ENCODE results near the gene LPIN1. TPM values are rescaled to one million over a fixed set of nuclear protein-coding genes. Genes with fewer than 3 reads are reported as not detected.
"Not testable (repeated sequence)": the region's sequence is repeated elsewhere in the genome, so short reads cannot be mapped to it uniquely, and the experiment has no call there.

The LPIN1 gene
- total RNA-seq, 1 experiment from 2014 or later: 38.5 TPM

DNA sequence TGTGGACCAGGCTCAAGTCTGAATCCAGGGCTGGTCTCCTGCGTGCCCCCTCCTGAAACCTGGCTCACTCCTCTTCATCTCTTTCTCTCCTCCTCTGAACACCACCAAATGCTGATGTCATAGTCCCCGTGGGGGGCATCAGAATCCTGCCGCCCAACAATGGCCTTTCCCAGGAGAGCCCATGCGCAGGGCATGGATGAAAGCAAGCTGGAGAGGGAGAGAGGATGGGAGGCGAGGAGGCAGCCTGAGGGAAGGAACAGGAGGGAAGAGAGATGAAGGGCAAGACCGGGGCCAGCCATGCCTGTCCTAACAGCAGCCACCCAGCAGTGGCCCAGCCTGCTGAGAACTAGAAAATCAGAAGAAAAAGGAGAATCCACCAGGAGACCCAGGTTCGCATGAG is 22.3 kb upstream of the LPIN1 start:
- Histone ChIP-seq H3K27ac (ENCODE audit: low read depth, low read length, poor library complexity, severe bottlenecking) (no peak overlapping the region), H3K27me3 (replicated peaks; ENCODE audit: insufficient read depth, low read depth, low read length, poor library complexity) (peaks cover 4% of the 10 kb centered on the region), H3K4me1 (ENCODE audit: insufficient read depth, low read length, poor library complexity, severe bottlenecking) (no peaks in the 10 kb centered on the region), H3K9me3 (ENCODE audit: low read depth, low read length, poor library complexity, severe bottlenecking) (no peaks in the 10 kb centered on the region), H3K4me3 (ENCODE audit: low read depth, low read length, poor library complexity, severe bottlenecking) (no peak overlapping the region), H3K36me3 (ENCODE audit: insufficient read depth, low read length, poor library complexity, severe bottlenecking) (no peaks in the 10 kb centered on the region)
- no TSS peak for BruUV-seq (replicated peaks)
- no peak for TF ChIP-seq EZH2 (IDR thresholded peaks at IDR 0.05; ENCODE audit: borderline replicate concordance, low read depth, low read length, poor library complexity, severe bottlenecking)
- TF ChIP-seq, protein P1, sequence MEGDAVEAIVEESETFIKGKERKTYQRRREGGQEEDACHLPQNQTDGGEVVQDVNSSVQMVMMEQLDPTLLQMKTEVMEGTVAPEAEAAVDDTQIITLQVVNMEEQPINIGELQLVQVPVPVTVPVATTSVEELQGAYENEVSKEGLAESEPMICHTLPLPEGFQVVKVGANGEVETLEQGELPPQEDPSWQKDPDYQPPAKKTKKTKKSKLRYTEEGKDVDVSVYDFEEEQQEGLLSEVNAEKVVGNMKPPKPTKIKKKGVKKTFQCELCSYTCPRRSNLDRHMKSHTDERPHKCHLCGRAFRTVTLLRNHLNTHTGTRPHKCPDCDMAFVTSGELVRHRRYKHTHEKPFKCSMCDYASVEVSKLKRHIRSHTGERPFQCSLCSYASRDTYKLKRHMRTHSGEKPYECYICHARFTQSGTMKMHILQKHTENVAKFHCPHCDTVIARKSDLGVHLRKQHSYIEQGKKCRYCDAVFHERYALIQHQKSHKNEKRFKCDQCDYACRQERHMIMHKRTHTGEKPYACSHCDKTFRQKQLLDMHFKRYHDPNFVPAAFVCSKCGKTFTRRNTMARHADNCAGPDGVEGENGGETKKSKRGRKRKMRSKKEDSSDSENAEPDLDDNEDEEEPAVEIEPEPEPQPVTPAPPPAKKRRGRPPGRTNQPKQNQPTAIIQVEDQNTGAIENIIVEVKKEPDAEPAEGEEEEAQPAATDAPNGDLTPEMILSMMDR (conservative IDR thresholded peaks at IDR 0.05; ENCODE audit: low read depth, low read length): no peak
- POLR2A ChIA-PET (ENCODE audit: low non-redundant PET): no interaction called here
- CTCF ChIA-PET: no interaction called here
- intact Hi-C loops (cut with micrococcal nuclease; ENCODE audit: unreplicated experiment): no loop called here
- DNase-seq (ENCODE audit: low spot score): no peak

DNA sequence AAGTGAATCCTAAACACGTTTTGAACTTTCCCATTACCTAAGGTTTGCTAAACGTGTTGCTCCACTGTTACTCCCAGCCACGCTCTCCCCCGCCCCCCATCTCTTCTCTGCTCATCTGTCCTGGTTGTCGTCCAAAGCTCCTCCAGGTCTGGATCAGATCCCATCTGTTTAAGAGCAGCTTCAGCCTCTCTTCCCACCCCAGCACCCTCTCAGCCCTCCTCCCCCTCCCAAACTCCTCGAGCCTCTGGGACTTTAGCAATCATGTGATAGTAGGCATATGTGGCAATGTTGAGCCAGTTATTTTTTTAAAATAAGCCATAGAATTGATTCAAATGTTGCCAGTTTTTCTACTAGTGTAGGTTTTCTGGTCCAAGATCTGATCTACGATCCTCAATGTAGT is 20.0 kb upstream of the LPIN1 start:
- POLR2A ChIA-PET (ENCODE audit: low non-redundant PET): interaction anchor here (0.7 kb wide), 1 partner anchor 188 kb away, joined by 3 read pairs; no protein-coding TSS in a partner anchor
- H3K27me3 ChIP-seq (replicated peaks; ENCODE audit: insufficient read depth, low read depth, low read length, poor library complexity): no peaks in the 10 kb centered on the region

DNA sequence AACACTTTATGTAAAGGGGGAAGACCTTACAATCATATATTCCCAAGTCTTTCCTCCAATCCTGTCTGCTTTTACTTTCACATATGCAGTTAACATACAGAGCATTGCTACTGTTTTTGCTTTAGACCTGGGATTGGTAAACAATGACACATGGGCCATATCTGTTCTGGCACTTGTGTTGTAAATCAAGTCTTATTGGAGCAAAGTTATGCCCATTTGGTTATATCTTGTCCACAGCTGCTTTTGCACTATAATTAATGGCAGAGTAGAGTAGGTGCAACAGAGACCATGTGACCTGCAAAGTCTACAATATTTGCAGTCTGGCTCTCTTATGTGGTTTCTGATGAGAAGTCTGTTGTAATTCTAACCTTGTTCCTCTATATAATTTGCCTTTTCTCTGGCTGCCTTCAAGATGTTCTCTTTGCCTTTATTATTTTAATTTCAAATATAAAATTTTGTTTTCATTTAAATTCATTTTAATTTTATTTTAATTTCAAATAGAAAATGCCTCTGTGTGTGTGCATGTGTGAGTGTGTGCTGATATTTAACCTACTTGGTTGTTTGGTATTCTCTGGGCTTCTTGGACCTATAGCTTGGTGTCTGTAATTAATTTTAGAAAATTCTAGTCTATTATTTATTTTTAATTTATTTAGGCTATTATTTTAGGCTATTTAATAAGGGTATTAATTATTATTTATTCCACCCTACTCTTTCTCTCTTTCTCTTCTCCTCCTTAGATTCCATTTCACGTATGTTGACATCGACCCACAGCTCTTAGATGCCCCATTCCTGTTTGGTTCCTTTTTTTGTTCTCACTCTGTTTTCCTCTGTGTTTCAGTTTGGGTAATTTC is 16.8 kb upstream of the LPIN1 start:
- POLR2A ChIA-PET (ENCODE audit: low non-redundant PET): no interaction called here
- no peak for DNase-seq (ENCODE audit: low spot score)
- TF ChIP-seq, protein P1 (conservative IDR thresholded peaks at IDR 0.05; ENCODE audit: low read depth, low read length): no peak
- TF ChIP-seq EZH2 (IDR thresholded peaks at IDR 0.05; ENCODE audit: borderline replicate concordance, low read depth, low read length, poor library complexity, severe bottlenecking): no peak
- no TSS peak for BruUV-seq (replicated peaks)
- intact Hi-C loops (cut with micrococcal nuclease; ENCODE audit: unreplicated experiment): no loop called here
- H3K4me3 ChIP-seq (ENCODE audit: low read depth, low read length, poor library complexity, severe bottlenecking): no peak overlapping the region
- no peaks in the 10 kb centered on the region for H3K27me3 ChIP-seq (replicated peaks; ENCODE audit: insufficient read depth, low read depth, low read length, poor library complexity)
- no peak overlapping the region for H3K27ac ChIP-seq (ENCODE audit: low read depth, low read length, poor library complexity, severe bottlenecking)
- no peaks in the 10 kb centered on the region for H3K9me3 ChIP-seq (ENCODE audit: low read depth, low read length, poor library complexity, severe bottlenecking)
- no peaks in the 10 kb centered on the region for H3K4me1 ChIP-seq (ENCODE audit: insufficient read depth, low read length, poor library complexity, severe bottlenecking)
- no peaks in the 10 kb centered on the region for H3K36me3 ChIP-seq (ENCODE audit: insufficient read depth, low read length, poor library complexity, severe bottlenecking)
- CTCF ChIA-PET: no interaction called here

More for the DNA sequence above, 20.0 kb upstream of the LPIN1 start:
- BruUV-seq (replicated peaks): no TSS peak
- CTCF ChIA-PET: interaction anchor here (0.6 kb wide), 1 partner anchor 593 kb away, joined by 5 read pairs; a partner anchor contains a TSS
- H3K36me3 ChIP-seq (ENCODE audit: insufficient read depth, low read length, poor library complexity, severe bottlenecking): no peaks in the 10 kb centered on the region
- H3K9me3 ChIP-seq (ENCODE audit: low read depth, low read length, poor library complexity, severe bottlenecking): no peaks in the 10 kb centered on the region
- H3K4me3 ChIP-seq (ENCODE audit: low read depth, low read length, poor library complexity, severe bottlenecking): no peak overlapping the region
- no peak overlapping the region for H3K27ac ChIP-seq (ENCODE audit: low read depth, low read length, poor library complexity, severe bottlenecking)
- no peak for DNase-seq (ENCODE audit: low spot score)
- H3K4me1 ChIP-seq (ENCODE audit: insufficient read depth, low read length, poor library complexity, severe bottlenecking): no peaks in the 10 kb centered on the region
- intact Hi-C loops (cut with micrococcal nuclease; ENCODE audit: unreplicated experiment): no loop called here
- no peak for TF ChIP-seq EZH2 (IDR thresholded peaks at IDR 0.05; ENCODE audit: borderline replicate concordance, low read depth, low read length, poor library complexity, severe bottlenecking)
- TF ChIP-seq, protein P1 (conservative IDR thresholded peaks at IDR 0.05; ENCODE audit: low read depth, low read length): no peak

DNA sequence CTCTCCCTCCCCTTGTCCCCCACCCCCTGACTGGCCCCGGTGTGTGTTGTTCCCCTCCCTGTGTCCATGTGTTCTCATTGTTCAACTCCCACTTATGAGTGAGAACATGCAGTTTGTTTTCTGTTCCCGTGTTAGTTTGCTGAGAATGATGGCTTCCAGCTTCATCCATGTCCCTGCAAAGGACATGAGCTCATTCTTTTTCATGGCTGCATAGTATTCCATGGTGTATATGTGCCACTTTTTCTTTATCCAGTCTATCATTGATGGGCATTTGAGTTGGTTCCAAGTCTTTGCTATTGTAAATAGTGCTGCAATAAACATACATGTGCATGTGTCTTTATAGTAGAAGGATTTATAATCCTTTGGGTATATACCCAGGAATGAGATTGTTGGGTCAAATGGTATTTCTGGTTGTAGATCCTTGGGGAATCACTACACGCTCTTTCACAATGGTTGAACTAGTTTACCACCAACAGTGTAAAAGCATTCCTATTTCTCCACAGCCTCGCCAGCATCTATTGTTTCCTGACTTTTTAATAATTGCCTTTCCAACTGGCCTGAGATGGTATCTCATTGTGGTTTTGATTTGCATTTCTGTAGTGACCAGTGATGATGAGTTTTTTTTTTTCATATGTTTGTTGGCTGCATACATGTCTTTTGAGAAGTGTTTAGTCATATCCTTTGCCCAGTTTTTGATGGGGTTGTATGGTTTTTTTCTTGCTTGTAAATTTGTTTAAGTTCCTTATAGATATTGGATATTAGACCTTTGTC is 15.0 kb upstream of the LPIN1 start:
- H3K27me3 ChIP-seq (replicated peaks; ENCODE audit: insufficient read depth, low read depth, low read length, poor library complexity); POLR2A ChIA-PET (ENCODE audit: low non-redundant PET); H3K9me3 ChIP-seq (ENCODE audit: low read depth, low read length, poor library complexity, severe bottlenecking); intact Hi-C loops (cut with micrococcal nuclease; ENCODE audit: unreplicated experiment); H3K4me1 ChIP-seq (ENCODE audit: insufficient read depth, low read length, poor library complexity, severe bottlenecking); H3K4me3 ChIP-seq (ENCODE audit: low read depth, low read length, poor library complexity, severe bottlenecking); H3K36me3 ChIP-seq (ENCODE audit: insufficient read depth, low read length, poor library complexity, severe bottlenecking); H3K27ac ChIP-seq (ENCODE audit: low read depth, low read length, poor library complexity, severe bottlenecking); DNase-seq (ENCODE audit: low spot score); BruUV-seq (replicated peaks); CTCF ChIA-PET: not testable (repeated sequence)
